Stimulated activated CD8-positive, alpha-beta memory T cell treated with anti-CD3 and anti-CD28 coated beads, Interleukin-7, amount 100 ng/mL, for 48 hours (primary cell): ENCODE results near the gene FRMD4A.
"Not testable (repeated sequence)": the region's sequence is repeated elsewhere in the genome, so short reads cannot be mapped to it uniquely, and the experiment has no call there.

Source experiments
- DNase-seq, 2 donors: peaks; one replicate each; pipeline ENCODE4 v3.0.0-alpha.2; 2020; ENCODE audit warnings: low read depth in 1 of 2; ENCODE audit errors: extremely low read depth in 1 of 2

The FRMD4A gene

DNA sequence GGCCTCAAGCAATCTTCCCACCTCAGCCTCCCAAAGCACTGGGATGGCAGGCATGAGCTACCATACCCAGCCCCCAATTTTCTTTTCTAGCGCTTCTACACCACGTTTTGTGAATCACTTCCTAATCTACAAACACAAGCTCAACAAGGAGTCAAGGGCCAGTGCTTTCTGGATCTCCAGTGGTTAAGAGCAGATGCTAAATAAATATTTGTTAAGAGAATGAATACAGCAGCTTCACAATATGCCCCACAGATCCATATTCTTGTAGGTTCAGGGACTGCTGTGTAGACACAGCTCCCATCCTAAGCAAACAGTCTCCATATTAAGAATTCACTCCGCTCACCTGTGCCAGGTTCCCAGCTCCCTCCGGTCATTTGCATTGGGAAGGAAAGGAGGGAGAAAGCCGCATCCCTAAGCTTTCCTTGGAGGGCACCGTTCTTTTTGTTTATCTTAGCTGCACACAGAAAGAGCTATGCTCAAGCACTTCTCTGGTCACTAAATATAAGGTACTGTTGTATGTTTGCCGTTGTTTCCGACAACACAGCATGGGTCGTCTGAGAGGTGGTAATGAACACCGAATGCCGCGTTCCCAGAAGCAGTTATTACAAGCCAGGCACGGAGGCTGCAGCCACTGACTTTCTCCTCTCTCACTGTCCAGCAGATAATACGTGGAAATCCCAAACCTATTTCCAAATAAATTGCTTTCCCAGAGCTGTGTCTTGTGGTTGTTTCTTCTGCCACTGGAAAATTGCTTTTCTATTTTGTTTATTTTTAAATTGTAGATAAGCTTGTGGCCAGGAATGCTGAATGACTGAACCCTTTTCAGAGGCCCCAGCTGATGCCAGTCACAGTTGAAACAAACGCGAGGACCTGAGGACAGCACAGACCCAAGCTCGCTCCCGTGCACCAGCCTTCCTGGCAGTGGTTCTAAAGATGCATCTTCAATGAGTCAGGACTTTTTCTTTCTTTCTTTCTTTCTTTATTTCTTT lies 526.9 kb downstream of the FRMD4A start:
- no peak for DNase-seq

DNA sequence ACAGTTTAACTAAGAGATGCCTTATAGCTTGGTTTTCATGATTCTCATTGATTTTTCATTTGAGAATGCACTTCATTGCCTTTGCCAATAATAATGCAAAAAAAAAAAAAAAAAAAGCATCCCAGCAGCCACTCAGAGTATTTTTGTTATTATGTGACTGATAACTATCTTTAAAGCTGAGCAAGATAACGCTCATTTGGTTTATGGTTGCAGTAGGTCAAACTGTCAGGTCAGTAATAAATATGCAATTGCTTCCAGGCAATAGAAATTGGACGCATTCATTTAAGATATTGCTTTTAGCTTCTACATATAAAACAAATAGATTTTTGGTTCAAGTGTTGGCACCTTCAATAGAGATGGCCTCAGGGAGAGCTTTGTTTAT lies 528.8 kb downstream of the FRMD4A start:
- DNase-seq: no peak

DNA sequence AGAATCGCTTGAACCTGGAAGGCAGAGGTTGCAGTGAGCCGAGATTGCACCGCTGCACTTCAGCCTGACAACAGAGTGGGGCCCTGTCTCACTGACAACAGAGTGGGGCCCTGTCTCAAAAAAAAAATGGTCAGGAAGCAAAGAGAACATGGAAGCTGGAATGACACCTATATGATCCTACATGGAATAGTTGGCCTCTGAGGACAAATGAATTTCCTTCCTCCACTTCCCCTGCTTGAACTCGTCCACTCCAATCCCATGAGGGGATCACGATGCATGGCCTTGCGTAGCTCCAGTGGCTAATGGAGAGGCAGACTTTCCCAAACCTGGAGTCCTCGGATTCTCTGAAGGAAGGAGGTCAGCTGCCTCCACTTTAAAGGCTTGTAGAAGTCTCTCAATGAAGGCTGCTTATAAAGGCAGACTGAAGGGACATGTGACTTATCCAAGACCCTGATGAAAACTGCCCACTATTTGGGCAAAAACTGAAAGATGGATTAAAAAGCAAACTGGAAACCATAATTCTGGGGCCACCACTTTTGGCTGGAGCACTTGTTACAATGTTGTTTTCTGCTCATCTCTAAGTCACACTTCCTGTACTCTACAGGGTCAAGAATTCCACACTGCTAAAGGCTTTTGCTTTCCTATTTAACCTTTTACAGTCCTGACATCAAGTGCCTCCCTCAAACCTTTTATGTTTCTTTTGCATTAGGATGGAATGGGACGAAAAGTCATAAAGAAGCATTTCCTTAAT lies 529.4 kb downstream of the FRMD4A start:
- no peak for DNase-seq

DNA sequence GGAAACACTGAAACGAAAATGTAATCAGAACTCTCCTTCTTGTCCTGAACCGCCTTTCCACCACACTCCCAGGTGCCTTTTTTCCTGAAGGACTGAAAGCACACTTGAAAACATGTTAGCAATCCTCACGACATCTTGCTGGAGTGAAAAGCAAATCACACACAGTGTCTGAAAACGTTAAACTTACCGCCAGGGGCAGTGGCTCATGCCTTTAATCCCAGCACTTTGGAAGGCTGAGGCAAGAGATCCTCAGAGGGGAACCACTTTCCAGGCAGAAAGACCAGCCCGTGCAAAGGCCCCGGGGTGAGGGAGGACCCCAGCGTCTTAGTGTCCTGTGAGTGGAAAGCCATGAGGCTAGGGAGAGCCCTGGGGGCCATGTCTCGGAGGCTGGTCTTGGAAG lies 533.6 kb downstream of the FRMD4A start:
- DNase-seq: no peak

DNA sequence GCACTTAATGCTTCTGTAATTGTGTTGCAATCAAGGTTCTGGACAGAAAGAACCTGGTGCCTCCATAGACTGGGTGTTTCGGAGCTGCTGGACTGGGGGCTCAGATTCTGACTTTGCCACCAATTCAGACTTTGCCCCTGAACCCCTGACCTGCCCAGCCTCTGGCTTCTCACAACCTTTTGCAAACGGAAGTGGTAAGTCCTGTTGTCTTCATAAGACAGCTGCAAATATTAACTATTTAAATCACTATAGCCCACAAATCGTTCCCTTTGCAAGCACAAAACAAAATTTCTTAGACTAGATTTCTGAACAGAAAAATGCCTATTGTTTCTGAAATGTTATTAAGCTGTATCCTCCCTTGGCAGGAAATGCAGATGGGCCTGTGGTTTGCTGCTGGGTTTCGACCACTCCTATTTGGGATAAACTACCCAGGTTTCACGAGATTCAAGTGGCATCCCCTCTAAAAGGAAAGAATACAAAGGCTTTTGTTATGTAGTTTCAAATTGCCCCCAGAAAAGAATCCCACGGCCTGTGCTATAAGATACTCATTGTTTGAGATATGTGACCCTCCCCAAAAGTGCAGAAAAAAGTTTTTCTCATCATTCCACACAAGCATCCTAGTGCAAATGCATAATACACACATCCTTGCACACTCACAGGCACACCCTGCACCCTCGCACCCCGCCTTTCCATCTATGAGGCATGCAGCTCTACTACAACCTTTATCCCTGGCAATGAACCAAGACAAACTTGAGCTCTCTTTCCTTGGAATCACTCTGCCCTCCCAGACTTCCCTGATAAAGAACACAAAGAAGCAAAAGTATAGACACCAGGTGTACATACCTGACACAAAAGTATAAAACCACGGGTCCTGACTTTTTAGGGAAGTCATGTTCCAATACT lies 534.8 kb downstream of the FRMD4A start:
- no peak for DNase-seq

DNA sequence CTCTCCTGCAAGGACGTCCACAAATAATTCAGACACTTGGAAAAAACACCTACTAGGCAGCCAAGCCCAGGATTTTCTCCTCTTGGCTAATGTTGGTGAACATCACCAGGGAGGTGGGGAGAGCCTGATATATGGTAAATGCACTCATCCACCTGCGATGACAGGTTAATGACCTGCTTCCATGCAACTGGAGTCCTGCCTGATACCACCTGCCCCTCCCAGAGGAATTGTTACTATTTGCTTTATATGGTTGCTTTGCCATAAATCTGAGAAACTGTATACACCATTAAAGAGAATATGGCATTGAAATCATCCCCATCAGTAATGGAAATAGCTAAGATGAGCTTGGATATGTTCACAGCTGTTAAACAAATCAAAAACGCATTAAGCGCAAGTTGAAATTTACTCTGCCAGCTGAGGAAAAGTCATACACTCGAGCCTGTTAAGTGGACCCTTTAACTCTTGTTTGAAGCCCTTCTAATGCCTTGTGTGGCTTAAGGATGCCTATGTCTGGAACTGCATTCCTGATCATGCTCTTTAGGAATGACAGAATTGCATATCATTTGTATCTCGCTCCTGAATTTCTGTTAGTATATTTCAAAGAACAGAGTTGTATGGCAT lies 535.6 kb downstream of the FRMD4A start:
- DNase-seq: no peak

DNA sequence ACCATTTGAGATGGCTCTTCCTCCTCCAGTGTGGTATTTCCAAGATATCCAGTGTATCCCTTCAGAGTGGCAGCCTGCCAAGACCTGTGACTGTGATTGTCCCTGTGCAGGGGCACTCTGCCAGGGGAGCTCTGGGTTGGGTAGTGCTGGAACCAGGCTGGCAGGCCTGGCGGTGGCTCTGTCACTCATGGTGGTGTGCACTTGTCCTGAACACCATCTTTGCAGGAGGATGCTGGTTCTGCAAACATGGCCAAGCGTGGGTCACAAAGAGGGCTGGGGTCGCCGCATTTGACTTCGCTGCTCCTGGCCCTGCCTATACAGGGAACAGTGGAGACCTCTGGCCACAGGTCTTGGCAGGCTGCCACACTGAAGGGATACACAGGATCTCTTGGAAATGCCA lies 538.7 kb downstream of the FRMD4A start:
- DNase-seq: no peak

DNA sequence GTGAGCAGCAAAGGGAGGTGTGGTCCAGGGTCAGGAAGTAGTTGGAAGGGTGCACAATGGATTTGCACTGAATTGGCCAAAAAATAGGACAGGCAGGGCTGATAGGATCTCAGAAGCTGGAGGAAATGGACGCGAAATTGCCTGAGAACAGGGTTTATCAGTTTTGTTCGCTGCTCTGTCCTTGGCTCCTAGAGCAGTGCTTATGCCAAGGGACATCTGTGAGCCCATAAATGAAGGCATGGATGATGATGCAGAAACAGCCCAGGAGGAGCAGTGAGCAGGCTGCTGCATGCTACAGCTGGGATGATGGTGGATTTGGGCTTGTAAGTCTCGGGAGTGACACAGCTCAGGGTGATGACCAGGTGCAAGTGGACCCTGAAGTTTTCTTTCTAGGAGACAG lies 539.2 kb downstream of the FRMD4A start:
- no peak for DNase-seq

DNA sequence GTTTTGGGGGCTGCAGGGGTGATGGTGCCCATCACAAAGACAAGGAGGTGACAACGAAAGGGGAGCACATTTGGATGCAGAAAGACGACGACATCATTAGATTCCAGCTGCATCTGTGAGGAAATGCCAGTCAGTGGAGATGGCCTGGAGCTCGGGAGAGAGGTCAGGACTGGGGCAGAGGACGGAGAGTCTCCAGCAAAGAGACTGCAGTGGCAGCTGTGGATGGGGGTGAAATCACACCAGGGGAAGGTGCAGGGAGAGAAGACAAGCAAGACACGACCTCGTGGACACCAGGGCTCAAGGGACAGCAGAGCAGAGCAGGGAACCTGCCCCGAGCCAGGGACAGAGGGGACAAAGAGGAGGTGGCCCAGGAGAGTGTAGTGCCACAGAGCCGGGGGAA lies 540.5 kb downstream of the FRMD4A start:
- DNase-seq: no peak

DNA sequence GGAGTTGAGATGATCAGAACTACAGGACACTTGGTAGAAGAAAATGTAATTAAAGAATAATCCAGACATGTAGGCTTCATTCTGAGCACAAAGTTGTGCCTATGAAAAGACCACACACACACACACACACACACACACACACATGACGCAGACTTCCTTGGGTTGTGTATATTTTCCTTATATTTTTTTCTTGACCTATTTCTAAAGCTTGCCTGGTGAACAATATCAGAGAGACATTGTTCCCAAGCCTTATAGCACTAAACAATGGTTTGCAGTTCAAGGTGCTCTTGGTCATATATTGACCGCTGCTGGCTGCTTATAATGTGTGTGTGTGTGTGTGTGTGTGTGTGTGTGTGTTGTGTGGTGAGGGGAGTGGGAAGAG lies 541.3 kb downstream of the FRMD4A start:
- no peak for DNase-seq

DNA sequence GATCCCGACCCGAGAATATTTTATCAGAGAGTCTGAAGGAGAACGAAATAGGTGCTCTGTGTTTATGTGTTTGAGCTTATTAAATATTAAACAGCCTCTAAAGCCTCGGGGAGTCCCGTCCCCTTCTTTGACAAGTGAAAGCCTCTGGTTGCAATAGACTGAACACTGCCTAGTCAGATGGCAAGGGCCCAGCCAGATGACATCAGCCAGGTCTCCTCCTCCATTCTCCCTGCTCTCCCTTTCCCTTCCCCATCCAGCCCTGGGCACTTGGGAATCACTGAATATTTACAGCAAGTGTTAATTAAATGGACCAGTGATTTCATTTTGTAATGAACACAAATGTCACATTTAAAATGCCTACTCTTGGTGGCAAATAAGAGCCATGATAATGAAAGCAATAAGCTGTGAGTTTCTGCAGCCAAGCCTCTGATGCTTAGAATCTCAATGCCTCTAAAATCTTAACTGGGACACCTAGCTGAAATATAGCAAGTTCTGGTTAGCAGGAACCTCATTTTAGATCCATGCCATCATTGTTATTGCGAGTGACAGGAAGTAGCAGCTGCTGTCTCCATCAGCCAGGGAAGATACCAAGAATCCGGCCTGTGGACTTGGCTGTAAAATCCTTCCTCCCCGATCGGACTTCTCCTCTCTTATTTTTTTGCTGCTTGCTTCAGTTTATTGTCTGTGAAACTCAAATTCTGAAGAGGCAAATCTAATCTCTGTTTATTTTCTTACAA lies 541.8 kb downstream of the FRMD4A start:
- DNase-seq: no peak

DNA sequence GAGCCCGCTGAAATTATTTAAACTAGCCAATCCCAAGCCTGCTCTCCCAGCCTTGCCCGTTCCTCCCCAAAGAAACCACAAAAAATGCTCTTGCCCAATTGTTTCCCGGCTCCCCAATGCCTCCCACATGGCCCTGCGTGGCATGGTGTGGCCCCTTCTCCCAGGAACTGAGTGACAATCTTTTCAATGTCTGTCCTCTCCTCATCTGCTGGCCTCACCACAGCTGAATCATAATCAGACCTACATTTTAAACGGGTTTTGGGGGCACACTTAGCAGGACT lies 542.5 kb downstream of the FRMD4A start:
- DNase-seq: no peak

DNA sequence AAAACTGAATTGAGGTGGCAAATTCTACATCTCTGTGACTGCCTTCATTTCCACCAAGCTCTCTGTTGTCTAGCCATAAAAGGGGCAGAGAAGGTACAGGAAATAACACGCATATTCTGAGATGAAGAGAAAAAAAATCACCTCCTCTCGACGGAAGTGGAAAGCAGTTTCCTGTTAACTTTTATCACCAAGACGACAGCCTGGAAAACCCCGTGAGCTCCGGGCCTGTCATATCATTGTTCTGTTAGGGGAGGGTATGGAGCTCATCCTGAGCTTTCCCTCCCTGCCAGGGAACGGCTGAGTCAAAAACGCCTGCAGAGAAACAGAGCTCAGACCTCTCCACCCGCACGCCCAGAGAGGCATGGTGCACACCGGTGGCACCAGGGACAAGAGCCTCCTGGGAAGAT lies 543.7 kb downstream of the FRMD4A start:
- peak; percentile 36 to 55 for DNase-seq

DNA sequence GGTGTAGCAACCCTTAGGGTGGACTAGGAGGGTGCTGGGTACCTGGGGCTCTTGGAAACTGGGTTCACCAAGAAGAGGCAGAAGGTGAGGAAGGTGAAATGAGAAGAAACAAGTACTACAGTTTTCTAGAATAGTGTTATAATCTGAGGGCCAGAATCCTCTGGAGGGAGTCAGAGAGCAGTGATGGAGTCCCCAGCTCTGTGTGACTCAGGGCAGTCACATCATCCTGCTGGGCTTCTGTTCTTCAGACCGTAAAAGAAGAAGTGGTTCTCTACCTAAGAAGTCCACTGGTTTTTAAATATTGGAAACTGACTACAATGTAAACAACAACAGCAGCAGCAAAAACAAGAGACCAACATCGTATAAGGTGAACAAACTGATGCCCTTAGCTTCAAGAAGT lies 546.7 kb downstream of the FRMD4A start:
- DNase-seq: no peak

DNA sequence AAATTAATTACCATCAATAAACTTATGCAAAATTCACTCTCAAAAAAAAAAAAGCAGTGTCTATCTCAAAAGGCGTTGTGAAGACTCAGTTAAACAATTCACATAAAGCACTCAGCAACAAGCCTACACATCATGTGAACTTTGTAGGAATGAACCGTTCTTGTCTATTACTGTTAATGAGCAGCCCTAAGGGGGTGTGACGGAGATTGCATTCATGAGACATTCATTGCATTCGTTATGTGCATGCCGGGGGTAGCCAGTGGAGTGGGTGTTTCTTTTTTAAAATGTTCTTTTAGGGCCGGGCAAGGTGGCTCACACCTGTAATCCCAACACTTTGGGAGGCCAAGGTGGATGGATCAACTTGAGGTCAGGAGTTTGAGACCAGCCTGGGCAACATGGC lies 551.0 kb downstream of the FRMD4A start:
- no peak for DNase-seq

DNA sequence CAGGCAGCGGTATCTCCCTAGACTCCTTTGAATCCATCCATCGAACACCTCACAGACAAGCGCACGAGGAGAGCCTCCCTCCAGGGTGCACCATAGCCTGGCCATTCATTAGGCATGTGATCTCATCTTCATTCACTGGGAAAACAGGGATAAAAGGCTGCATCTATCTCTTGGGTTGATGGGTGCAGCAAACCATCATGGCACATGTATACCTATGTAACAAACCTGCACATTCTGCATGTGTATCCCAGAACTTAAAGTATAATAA lies 552.1 kb downstream of the FRMD4A start:
- not testable (repeated sequence) for DNase-seq

DNA sequence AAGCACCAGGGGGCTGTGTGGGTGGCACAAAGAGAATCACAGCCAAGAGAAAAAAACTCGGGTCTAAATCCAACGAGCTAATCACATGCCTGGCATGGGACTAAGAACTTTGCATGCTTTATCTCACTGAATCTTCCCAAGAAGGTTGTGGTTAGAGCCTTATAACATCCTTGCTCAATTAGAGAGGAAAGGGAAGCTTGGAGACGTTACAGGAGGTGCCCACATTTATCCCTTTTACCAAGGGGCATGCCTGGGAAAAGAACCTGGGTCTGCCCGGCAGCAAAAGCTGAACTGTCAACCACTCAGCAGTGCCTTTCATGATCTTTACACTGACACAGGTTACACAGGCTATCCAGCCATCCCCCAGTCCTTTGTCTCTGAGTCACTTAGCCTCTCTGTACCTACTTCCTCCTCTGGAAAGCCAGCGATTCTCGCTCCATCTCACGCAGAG lies 553.8 kb downstream of the FRMD4A start:
- DNase-seq: no peak

DNA sequence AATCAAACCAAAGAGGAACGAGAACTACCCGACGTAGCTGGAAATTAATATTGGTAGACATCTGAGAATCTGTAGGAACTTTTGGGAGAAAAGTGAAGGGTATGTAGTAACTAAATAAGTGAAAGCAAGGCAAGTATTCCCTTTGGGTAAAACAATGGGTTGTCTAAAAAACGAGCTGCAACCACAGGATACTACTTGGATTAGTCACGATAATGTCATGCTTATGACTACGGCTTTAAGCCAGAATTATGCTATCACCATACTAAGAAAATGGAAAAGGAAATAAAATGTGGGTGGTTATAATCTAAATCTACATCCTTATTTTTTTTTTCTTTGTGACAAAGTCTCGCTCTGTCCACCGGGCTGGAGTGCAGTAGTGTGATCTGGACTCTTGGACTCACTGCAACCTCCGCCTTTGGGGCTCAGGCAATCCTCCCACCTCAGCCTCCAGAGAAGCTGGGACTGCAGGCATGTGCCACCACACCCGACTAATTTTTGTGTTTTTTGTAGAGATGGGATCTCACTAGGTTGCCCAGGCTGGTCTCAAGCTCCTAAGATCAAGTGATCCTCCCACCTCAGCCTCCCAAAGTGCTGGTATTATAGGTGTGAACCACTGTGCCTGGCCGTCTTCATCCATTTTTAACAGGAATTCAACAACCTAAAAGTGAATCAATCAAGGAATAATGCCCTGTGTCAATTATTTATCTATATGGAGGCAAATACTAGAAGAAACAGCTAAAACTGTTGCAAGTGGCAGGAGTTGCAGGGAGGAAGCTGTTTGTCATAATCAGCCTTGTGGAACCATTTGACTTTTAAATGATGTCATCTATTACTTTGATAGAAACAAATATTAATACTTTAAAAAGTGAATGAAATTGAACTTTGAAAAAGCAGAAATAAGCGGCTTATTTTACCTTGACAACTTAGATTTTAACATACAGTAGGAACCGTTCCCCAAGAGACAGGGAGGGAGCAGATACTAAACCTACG lies 554.6 kb downstream of the FRMD4A start:
- no peak for DNase-seq

DNA sequence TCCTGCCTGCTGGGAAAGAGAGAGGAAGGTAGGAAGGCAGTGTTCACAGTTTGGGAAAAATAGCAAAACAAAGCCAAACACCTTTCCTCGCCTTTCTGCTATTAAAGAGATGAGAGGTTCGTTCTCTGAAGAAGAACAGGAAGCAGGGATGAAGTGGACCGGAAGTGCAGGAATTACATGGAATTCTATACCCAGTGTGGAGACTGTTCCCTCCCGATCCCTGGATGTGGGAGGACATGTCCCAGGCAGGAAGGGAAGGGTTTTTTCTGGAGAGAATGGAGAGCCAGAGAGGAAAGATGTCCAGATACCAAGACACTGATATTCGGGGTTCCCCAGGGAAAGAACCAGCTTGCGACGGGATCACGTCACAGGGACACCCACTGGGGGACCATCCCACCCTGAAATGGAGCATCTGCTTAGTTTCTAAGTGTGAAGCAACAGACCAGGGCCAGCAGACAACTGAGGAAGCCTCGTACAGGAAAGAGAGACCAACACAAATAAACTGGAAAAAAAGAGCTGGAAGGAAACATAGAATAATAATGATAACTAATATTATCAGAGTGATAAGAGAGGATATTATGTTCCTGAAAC lies 556.3 kb downstream of the FRMD4A start:
- DNase-seq: no peak
